ENCODE data around the gene GPR158. TPM values are rescaled to one million over a fixed set of nuclear protein-coding genes. Genes with fewer than 3 reads are reported as not detected.

Gene GPR158
- total and polyA plus RNA-seq, 2 of the 8 experiments (the other 6 are each of a cell fraction or from before 2014, with no cell fraction given): 0.14 to 0.78 TPM

GRCh38 chr10:25384618-25385017 lies 209.8 kb downstream of the GPR158 start:
- Histone ChIP-seq H3K14ac (ENCODE audit: insufficient read length) (no peak overlapping the region), H4K20me1 (replicated peaks in 1 of 2; ENCODE audit: control insufficient read depth in 1 of 2, insufficient read depth in 2 of 2, low read length in 2 of 2) (no peaks in the 10 kb centered on the region), H2AFZ (ENCODE audit: low read length) (no peak overlapping the region), H2BK120ac (replicated peaks; ENCODE audit: low read depth, low read length) (no peak overlapping the region), H3K9ac (replicated peaks in 1 of 4; ENCODE audit: extremely low read depth in 1 of 4, low read depth in 3 of 4, low read length in 3 of 4) (no peak overlapping the region), H3K4me1 (replicated peaks in 1 of 4; ENCODE audit: control insufficient read depth in 3 of 4, insufficient read depth in 4 of 4, low read length in 3 of 4) (peaks cover 0 to 7% (median 2%) of the 10 kb centered on the region in 4 experiments; a peak in 2 of 7 replicates), H2AK5ac (ENCODE audit: low read depth, low read length) (no peak overlapping the region), H4K8ac (ENCODE audit: extremely low read depth, insufficient read depth, low read length) (no peak overlapping the region), H3K23ac (ENCODE audit: insufficient read length) (no peak overlapping the region), H4K5ac (ENCODE audit: insufficient read length, low read depth, low read length) (no peak overlapping the region), H3K27ac (ENCODE audit: low read depth, low read length) (no peak overlapping the region), H2BK15ac (ENCODE audit: low read length) (no peak overlapping the region), H3K56ac (replicated peaks; ENCODE audit: insufficient read length, low read depth, low read length) (no peak overlapping the region), H3K4me3 (ENCODE audit: extremely low read depth in 1 of 4, insufficient read depth in 2 of 4, low read depth in 3 of 4, low read length in 4 of 4) (no peak overlapping the region), H3K27me3 (replicated peaks in 1 of 4; ENCODE audit: control insufficient read depth in 3 of 4, extremely low read depth in 1 of 4, insufficient read depth in 3 of 4, low read length in 3 of 4) (no peaks in the 10 kb centered on the region), H3K4me2 (ENCODE audit: insufficient read depth in 1 of 2, low read depth in 2 of 2, low read length in 2 of 2) (no peak overlapping the region), H3K79me1 (ENCODE audit: low read depth, low read length) (no peaks in the 10 kb centered on the region), H3K4ac (replicated peaks; ENCODE audit: insufficient read length, low read depth, low read length) (no peak overlapping the region), H3K18ac (ENCODE audit: extremely low read depth, low read length) (no peak overlapping the region), H3K23me2 (ENCODE audit: low read depth, low read length) (no peaks in the 10 kb centered on the region; the same call in 1 of the 2 replicates), H3K36me3 (ENCODE audit: control insufficient read depth in 2 of 4, insufficient read depth in 4 of 4, low read length in 3 of 4) (no peaks in the 10 kb centered on the region), H2BK5ac (ENCODE audit: low read depth, low read length) (no peak overlapping the region), H3K79me2 (ENCODE audit: control insufficient read depth in 1 of 2, insufficient read depth in 2 of 2, low read length in 2 of 2) (no peaks in the 10 kb centered on the region), H4K91ac (replicated peaks; ENCODE audit: insufficient read length, low read length) (no peak overlapping the region), H2BK12ac (ENCODE audit: low read depth, low read length) (no peak overlapping the region), H3K9me3 (ENCODE audit: insufficient read depth in 2 of 2, low read depth in 1 of 2, low read length in 1 of 2) (peaks cover 0 to 10% of the 10 kb centered on the region in 2 experiments; a peak in 1 of 4 replicates), H2BK20ac (ENCODE audit: low read length) (no peak overlapping the region)
- WGBS, 2 experiments (ENCODE audit: extremely low coverage in 1 of 2, insufficient coverage in 1 of 2, insufficient read length in 1 of 2, insufficient replicate concordance in 2 of 2, low coverage in 1 of 2, low lambda C conversion rate in 2 of 2, missing lambda C conversion rate in 1 of 2): 90% methylated on average over 3 of the region's 3 CpGs; no CpG with 5 or more reads in 1 of the 2 experiments
- CTCF ChIA-PET (ENCODE audit: partially characterized antibody): no interaction called here
- TF ChIP-seq POLR2A (IDR thresholded peaks at IDR 0.05; ENCODE audit: control extremely low read depth in 1 of 2, low read depth in 2 of 2, low read length in 2 of 2) (no peak), HDAC2 (IDR thresholded peaks at IDR 0.05; ENCODE audit: borderline replicate concordance in 1 of 2, low read depth in 2 of 2, low read length in 2 of 2) (no peak), KDM4A (IDR thresholded peaks at IDR 0.05; ENCODE audit: low read depth, low read length, severe bottlenecking) (no peak), USF2 (IDR thresholded peaks at IDR 0.05; ENCODE audit: low read length) (no peak), CREB1 (IDR thresholded peaks at IDR 0.05) (no peak)
- no peak for FAIRE-seq
- DNase-seq (ENCODE audit: low read depth in 1 of 2, low spot score in 2 of 2): no peak
- POLR2A ChIA-PET (ENCODE audit: partially characterized antibody): no interaction called here
